SU-DHL-6 (cell line): ENCODE data around the gene ATP11A.

Experiments used
- H2AFZ ChIP-seq: fragments of 200-600 bp; sonication (generic); 2 replicates; pipeline ENCODE4 v1.6.1; 2014; ENCODE audit warnings: low read depth, mild to moderate bottlenecking, moderate library complexity, mixed read lengths, antibody characterized with exemption, low read length; ENCODE audit not compliant: severe bottlenecking
- H3F3A ChIP-seq: fragments of 200-600 bp; shearing (Covaris generic); 2 replicates; pipeline ENCODE4 v1.6.0; 2016; ENCODE audit warnings: antibody characterized with exemption, mild to moderate bottlenecking; ENCODE audit not compliant: insufficient read depth
- H3K27ac ChIP-seq: fragments of 200-600 bp; sonication (generic); 2 replicates; pipeline ENCODE4 v1.5.1; 2016; ENCODE audit warnings: low read depth, mild to moderate bottlenecking, low read length, moderate library complexity, mixed read lengths
- H3K27me3 ChIP-seq: fragments of 200-600 bp; sonication (generic), shearing (Covaris generic); 2 replicates; pipeline ENCODE4 v1.6.0; 2014; ENCODE audit warnings: mild to moderate bottlenecking, low read length
- H3K36me3 ChIP-seq: fragments of 200-600 bp; sonication (generic); 2 replicates; pipeline ENCODE4 v1.6.1; 2014; ENCODE audit warnings: mild to moderate bottlenecking, low read length, mixed read lengths
- H3K4me2 ChIP-seq: fragments of 300-600, 200-600 bp; shearing (Covaris generic), sonication (generic); 2 replicates; pipeline ENCODE4 v1.6.0; 2014; ENCODE audit warnings: low read length, low read depth, mild to moderate bottlenecking; ENCODE audit not compliant: poor library complexity, severe bottlenecking
- H3K4me3 ChIP-seq: fragments of 200-600 bp; sonication (generic); 2 replicates; pipeline ENCODE4 v1.5.1; 2014; ENCODE audit warnings: antibody characterized with exemption, low read length, mild to moderate bottlenecking, mixed read lengths; ENCODE audit not compliant: insufficient read depth, poor library complexity, severe bottlenecking
- H3K79me2 ChIP-seq: fragments of 200-600 bp; sonication (generic); 2 replicates; pipeline ENCODE4 v1.6.1; 2014; ENCODE audit warnings: mild to moderate bottlenecking, low read length, moderate library complexity; ENCODE audit not compliant: insufficient read depth
- H3K9ac ChIP-seq: fragments of 200-600 bp; sonication (generic); 2 replicates; pipeline ENCODE4 v1.7.0; 2014; ENCODE audit warnings: mild to moderate bottlenecking, low read length
- H3K9me2 ChIP-seq: fragments of 200-600 bp; sonication (generic); replicated peaks from 2 replicates; pipeline ENCODE4 v1.6.1; 2014; ENCODE audit warnings: low read length; ENCODE audit not compliant: insufficient read depth
- H3K9me3 ChIP-seq: fragments of 200-600 bp; sonication (generic); 2 replicates; pipeline ENCODE4 v1.6.1; 2014; ENCODE audit warnings: low read length, mixed read lengths; ENCODE audit not compliant: insufficient read depth
- H4K20me1 ChIP-seq: fragments of 200-600 bp; sonication (generic); 2 replicates; pipeline ENCODE4 v1.6.1; 2014; ENCODE audit warnings: low read depth, mild to moderate bottlenecking, antibody characterized with exemption, low read length, moderate library complexity, mixed read lengths
- CTCF ChIP-seq: fragments of 200-600 bp; sonication (generic); IDR thresholded peaks from one replicate; pipeline ENCODE4 v1.5.1; 2017; ENCODE audit warnings: antibody characterized with exemption, mild to moderate bottlenecking, low read length, moderate library complexity; ENCODE audit not compliant: insufficient read depth, poor library complexity, severe bottlenecking
- EZH2phosphoT487 ChIP-seq: fragments of 200-600 bp; sonication (generic), shearing (Covaris generic); conservative IDR thresholded peaks from 2 replicates; pipeline ENCODE4 v1.6.1; 2018; ENCODE audit warnings: mild to moderate bottlenecking, antibody characterized with exemption, low read length, moderate library complexity, mixed read lengths

ATP11A gene

GRCh38 chr13:112692104-112692503 lies 2.3 kb downstream of the ATP11A start:
- Histone ChIP-seq H3K4me2 (no peak overlapping the region), H3K4me3 (no peak overlapping the region), H3K36me3 (no peaks in the 10 kb centered on the region), H2AFZ (no peak overlapping the region), H4K20me1 (0 out of 2 replicates have a peak, but pooled peaks cover 5% of the 10 kb centered on the region), H3K9ac (no peak overlapping the region), H3K79me2 (no peaks in the 10 kb centered on the region), H3K9me2 (no peaks in the 10 kb centered on the region), H3F3A (peaks cover 10% of the 10 kb centered on the region), H3K27ac (no peak overlapping the region), H3K9me3 (no peaks in the 10 kb centered on the region), H3K27me3 (no peaks in the 10 kb centered on the region)
- TF ChIP-seq CTCF (no peak), EZH2phosphoT487 (no peak)

- Histone ChIP-seq H3K9me2 (no peaks in the 10 kb centered on the region), H4K20me1 (0 out of 2 replicates have a peak, but pooled peaks cover 5% of the 10 kb centered on the region), H3K9me3 (no peaks in the 10 kb centered on the region), H3F3A (peaks cover 10% of the 10 kb centered on the region), H3K79me2 (no peaks in the 10 kb centered on the region), H3K4me3 (no peak overlapping the region), H3K27me3 (no peaks in the 10 kb centered on the region), H3K36me3 (no peaks in the 10 kb centered on the region), H3K9ac (no peak overlapping the region), H3K4me2 (no peak overlapping the region), H2AFZ (no peak overlapping the region), H3K27ac (no peak overlapping the region)
- no peak for TF ChIP-seq CTCF
- no peak for TF ChIP-seq EZH2phosphoT487
Observed at GRCh38 chr13:112692586-112692985, 2.7 kb downstream of the ATP11A start.

- Histone ChIP-seq H3K27me3 (no peaks in the 10 kb centered on the region), H3K79me2 (no peaks in the 10 kb centered on the region), H3F3A (peaks cover 1% of the 10 kb centered on the region), H3K4me2 (no peak overlapping the region), H3K27ac (no peak overlapping the region), H3K4me3 (no peak overlapping the region), H3K9me2 (no peaks in the 10 kb centered on the region), H3K9ac (no peak overlapping the region), H4K20me1 (0 out of 2 replicates have a peak, but pooled peaks cover 5% of the 10 kb centered on the region), H3K36me3 (no peaks in the 10 kb centered on the region), H3K9me3 (no peaks in the 10 kb centered on the region), H2AFZ (no peak overlapping the region)
- TF ChIP-seq EZH2phosphoT487, result no peak
- TF ChIP-seq CTCF, result no peak
Observed at GRCh38 chr13:112693831-112694497, 4.1 kb downstream of the ATP11A start.
